DMS53 (cell line): ENCODE data around the gene SDF2.
"Not testable (repeated sequence)": the region's sequence is repeated elsewhere in the genome, so short reads cannot be mapped to it uniquely, and the experiment has no call there.

Experiments used
- DNase-seq: peaks from one replicate; lab custom pipeline; 2025; lab: John Stamatoyannopoulos, UW

SDF2 gene

DNA sequence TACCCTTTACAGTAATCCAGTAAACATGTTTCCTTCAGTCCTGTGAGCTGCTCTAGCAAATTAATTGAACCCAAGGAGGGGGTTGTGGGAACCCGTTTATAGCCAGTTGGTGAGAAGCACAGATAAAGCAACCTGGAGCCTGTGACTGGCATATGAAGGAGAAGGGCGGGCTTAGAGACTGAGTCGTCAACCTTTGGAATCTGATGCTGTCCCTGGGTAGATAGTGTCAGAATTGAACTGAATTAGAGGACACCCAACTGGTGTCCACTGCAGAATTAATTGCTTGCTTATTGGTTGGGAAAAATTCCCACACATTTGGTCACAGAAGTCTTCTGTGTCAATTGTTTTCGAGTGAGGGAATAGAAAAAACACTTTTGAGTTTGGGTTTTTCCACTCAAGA lies 34.9 kb downstream of the SDF2 start:
- no peak for DNase-seq

DNA sequence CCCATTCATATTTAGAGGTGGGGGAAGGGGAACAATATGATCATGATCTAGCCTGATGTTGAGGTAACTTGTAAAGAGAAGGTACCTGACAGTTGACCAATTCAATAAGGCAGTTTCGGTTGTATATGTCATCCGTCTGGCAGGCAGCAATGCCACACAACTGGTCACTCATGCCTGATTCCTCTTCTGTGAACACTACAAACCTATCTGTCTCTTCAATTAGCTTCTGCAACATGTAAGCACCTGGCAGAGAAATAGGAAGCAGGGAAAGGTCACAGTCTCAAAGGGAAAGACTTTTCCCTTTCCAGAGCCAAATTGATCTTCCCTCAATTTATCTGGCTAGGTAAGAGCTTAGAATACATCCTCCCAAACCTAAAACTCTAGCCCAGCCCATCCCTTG lies 37.6 kb downstream of the SDF2 start:
- DNase-seq: no peak

DNA sequence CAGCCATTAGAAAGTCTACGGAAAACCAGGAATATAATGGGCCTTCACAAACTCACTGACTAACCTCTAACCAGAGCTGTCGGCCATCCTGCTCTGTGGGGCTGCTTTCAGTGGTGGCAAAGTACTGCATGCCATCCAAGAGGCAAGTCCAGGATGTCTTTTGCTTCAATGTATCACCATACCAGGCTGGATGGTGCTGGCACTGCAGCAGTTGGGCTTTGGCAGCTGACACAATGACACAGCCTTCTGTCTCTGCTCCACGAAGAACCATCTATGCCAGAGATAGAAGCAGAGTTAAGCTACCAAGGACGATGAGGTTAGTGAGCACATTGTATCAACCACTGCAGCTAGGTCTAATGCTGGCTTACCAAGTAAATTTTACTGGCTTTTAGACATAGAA lies 38.0 kb downstream of the SDF2 start:
- no peak for DNase-seq

DNA sequence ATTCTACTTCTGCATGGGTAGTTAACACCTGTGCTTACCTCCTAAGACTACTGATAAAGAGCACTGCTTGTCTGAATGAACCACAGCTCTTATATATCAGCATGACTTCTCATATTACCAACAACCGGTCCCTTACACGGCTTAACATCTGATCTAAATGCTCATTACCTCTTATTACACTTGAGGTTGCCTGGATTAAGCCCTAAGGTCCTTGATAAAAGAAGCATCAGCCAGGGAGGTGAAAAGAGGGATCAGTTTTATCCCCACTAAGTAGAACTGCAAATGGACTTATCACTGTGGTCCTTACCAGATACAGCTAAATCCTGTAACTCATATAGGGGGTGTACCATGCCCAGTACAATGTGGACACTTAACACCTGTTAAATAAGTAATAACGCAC lies 39.5 kb downstream of the SDF2 start:
- DNase-seq: no peak

DNA sequence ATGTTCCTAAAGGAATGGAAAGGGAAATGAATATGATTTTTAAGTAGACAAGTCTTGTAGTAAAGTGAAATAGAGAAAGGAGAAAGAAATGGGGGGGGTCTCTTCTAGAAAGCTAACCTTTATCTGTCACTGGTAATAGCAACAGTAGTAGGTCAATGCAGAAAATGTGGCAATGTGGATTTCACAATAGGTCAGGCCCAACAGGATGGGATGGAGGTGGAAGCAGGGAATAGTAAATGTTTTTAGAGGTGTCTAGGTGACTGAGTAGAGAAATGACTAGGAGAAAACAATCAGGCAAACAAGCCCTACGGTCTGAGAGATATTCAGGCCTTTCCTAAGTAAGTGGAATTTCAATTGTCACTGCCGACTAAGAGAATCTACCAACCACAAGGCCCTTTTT lies 41.7 kb downstream of the SDF2 start:
- no peak for DNase-seq

DNA sequence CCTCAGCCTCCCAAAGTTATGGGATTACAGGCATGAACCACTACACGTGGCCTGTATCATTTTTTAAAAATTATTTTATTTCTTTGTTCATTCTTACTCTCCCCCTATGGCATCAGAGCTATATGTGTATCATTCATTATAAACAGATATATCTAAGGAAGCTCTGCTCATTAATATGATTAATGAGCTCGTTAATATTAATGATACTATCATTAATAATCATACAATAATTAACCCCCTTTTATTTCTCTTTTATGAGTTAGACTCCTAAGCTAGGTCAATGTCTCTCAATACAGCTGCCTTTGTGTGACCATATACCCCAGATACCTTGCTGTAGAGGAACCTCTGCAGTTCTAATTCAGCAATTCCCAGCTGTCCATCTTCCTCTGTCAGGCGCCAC lies 43.2 kb downstream of the SDF2 start:
- DNase-seq: no peak

DNA sequence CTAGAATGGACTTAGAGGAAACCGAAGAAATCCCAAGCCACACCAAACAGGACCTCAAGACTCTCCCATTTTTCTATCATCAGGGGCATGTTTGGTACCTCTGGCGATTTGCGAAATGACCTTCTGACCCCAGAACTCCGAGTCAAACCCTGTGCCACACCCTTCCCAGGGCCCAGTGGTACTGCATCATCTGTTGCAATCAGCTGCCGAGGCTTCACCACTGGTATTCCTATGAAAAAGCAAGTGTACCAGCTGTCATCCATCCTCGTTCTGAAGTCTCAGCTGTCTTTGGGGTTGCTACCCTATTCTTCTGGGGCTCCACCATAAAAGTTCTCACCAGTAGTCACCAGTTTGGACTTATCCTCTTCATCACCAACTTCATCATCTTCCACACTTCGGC lies 45.4 kb downstream of the SDF2 start:
- DNase-seq: no peak

DNA sequence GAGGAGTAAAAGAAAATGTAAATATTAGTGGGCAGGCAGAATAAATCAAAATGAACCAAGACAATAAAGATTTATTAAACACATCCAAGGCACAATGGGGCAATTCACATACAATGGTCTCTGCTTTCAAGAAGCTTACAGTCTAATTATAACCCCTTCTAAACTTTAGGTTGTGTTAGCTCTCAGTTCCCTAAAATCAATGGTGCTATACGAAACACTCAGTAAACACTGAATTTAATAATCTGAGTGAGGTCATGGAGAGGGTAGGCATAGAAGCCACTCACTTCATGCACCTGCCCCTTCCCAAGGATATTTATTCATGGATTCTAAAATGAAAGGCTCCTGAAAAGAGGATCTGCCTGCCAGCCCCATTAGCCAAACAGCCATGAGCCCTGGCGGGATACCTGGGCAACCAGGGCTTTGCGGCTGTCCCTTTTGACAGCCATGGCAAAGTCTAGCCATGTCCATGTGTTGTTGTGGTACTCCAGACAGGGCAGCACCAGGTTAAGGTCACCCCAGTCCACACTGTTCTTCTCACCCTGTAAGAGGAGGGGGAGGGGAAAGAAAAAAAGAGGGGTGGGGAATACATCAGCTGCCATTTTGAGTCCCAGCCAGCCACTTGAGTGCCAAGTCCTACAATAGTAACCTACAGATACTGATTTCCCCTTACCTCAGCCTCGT lies 46.3 kb downstream of the SDF2 start:
- peak; percentile 21 for DNase-seq

DNA sequence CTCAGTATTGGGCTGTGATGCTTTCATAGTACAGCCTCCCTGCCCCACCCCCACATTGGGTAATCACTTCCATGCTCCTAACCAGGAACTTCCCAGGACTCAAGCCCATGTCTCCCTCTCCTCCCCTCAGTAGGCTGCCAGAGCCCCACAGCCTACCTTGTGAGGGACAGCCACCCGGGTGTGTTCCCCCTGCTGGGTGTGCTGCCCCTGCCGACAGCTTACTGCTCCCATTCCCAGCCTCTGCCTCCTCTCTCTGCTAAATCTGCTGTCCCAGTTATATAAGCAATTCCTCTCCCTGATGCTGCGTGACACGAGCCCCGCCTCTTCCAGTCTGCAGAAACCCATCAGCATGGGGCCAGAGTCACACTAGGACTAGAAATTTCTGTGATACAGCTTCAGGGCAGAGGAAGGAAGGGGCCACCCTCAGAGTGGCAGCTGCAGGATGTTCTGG lies 47.8 kb downstream of the SDF2 start, which contains the start of gene RSKR:
Gene RSKR (minus strand): TSS at position 255 of the 451 bp plus-strand sequence. CDS start 24 bp downstream, at position 231.
- peak; percentile 22 for DNase-seq

DNA sequence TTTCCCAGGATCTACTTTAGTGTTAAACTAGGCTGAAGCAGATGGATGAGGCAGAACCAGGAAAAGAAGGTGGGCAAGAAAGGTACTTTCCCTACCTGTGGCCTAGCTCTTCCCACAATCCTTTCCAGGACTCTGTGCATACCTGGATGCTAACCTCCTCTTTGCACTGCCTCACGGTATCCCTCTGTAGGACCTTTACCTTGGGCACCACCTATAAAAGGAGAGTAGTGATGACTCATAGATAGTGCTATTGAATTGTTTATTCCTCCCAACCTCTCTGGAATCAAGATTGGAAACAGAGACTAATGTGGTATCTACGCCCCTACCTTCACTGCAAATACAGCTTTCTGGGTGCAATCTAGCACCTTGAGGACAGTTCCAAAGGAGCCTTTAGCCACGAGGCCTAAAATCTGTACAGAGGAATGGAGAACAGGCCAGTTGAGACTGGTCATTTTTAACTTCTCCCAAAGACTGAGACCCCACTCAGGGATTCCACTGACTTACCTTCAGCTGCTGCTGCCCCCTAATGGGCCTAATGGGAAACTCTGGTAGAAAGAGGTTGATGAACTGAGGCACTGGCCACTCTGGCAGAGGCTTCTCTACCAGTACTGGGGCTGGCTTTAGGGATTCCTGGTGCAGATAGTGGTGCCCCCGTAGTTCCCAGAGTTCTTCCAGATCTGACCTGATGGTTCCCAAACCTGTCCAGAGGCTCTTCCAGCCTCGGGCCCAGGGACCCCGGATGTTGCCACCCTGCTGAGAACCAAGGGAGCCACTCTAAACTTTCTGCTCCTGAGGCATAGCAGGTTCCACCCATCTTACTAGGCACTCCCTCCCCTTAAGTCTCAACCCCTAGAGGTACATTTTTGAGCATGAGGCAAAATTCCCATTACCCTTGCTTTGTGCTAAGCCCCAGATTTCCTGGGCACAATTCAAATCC lies 48.5 kb downstream of the SDF2 start:
- peak; percentile 74 for DNase-seq

DNA sequence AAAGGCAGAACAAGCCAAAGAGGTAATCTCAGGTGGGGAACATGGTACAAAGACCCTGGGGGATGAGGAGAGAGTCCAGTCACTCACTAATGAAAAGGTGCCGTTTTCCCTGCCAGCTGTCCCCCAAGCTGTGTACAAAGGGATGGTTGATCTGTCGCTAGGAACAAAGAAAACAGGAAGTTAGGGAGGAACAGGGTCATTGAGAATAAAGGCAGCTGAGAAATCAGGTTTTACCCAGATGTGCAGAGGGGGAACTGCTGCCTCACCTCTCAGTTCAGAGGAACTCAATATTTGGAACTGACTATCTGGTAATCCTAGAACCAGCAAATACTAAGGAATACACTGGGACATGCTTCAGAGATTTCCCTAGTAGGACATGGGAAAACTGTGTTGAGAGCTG lies 49.2 kb downstream of the SDF2 start:
- peak; percentile 84 for DNase-seq

DNA sequence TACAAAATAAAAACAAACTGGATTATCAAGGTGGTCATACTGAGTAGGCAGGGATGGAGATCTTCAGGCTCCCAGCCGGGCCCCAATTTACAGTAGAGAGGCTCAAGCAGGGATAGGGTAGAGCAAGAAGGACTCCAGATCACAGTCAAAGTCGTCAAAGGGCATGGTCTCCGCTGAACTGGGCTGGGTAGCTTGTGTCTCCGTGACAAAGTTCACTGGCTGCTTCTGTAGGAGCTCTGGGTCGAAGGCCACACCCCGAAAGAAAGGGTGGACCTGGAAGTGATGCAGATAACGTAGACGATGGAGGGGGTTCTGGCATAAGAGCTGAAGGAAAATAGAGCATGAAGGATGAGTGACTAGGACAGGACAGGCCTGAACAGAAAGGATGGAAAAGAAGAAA lies 51.3 kb downstream of the SDF2 start:
- no peak for DNase-seq

DNA sequence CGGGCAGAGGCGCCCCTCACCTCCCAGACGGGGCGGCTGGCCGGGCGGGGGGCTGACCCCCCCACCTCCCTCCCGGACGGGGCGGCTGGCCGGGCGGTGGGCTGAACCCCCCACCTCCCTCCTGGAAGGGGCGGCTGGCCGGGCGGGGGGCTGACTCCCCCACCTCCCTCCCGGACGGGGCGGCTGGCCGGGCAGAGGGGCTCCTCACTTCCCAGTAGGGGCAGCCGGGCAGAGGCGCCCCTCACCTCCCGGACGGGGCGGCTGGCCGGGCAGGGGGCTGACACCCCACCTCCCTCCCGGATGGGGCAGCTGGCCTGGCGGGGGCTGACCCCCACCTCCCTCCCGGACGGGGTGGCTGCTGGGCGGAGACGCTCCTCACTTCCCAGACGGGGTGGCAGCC lies 57.7 kb downstream of the SDF2 start:
- DNase-seq: not testable (repeated sequence)

DNA sequence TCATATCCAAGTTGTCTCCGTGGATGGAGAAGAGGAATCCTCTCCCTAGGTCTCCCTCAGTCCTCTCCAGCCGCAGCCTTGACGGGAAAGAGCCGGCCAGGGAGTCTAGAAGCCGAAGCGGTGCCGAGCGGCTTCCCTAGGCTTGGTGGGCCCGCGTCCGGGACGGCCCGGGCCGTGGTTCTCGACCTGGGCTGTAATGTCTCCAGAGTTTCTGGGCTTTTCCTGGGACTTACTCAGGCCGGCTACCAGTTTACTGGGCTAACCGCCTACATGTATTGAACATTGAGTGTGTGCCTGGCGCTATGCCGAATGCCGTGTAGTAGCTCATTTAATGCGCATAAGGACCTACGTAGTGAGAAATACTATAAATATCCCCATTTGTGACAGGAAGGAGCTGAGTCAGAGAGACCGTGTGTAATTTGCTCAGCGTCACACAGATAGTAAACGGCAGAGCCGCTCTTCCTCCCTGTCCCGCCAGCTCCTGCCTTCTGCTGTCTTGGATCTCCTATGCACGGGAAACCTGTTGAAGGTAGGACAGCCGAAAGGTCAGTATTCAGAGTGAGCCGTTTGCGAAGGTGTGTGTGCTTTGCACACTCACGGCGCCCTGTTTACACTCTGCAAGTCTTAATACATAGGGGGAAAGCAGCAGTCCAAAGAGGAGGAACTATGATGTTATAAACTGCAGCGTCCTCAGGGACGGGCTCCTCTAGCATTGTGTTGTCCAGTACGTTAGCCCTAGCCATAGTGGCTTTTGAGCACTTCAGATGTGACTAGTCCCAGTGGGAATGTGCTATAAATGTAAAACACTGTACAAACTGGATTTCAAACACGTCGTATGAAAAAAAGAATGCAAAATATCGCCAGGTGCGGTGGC lies 62.2 kb downstream of the SDF2 start:
- DNase-seq: peak; percentile 92

DNA sequence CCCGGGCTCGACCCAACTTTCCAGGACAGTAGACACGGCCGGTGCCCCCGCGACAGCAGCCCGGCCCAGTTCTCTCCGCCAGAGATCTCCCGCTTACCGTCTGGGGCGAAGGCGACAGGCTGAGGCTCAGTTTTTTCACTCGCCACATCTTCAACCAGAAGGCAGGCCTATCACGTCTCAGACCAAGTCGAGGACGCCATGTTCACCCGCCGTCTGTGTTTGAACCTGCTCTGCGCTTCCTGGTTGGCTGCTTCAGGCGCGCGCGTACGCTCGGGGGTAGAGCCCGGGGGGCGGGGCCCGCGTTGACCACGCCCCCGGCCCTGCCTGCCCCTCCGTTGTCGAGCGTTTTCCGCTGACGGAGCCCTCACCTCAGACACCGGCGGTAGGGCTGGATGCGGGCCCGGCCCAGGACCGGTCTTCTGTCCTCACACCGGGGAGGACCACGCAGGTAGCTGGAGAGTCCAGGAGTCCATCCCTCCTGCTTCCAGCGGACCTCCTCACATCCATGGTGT lies 62.9 kb downstream of the SDF2 start, which contains the start of gene SPAG5:
Gene SPAG5 (minus strand): TSS at position 227 of the 512 bp plus-strand sequence. CDS start 79 bp downstream, at position 148.
- DNase-seq: peak; percentile 94

DNA sequence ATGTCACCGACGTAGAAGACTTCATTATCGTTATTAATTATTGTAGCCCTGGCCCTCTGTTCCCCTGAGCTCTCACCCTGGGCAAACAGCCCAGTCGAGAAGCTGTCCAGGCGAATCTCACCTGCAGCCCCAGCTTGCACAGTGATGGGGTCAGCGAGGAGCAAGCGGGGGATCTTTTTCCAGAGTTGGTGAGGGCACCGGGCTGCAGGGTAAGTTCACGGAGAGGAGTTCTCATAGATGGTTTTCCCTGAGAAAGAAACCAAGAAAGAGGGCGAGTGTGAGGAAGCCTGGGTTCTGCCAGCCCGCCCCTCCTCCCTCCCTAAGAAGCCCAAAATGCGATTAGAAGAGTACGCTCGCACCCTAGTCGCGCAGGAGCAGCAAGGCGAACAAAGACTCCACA lies 63.3 kb downstream of the SDF2 start:
- no peak for DNase-seq
